Endodermal cell (in vitro differentiated cells): Measurements from ENCODE around the gene WBP1L. TPM values are rescaled to one million over a fixed set of nuclear protein-coding genes. Genes with fewer than 3 reads are reported as not detected.

ENCODE experiments used
- DNase-seq: peaks from one replicate; pipeline ENCODE4 v3.0.0-alpha.2; 2017
- H3K27ac ChIP-seq: 2 replicates; pipeline ENCODE4 v1.5.1; 2013; ENCODE audit warnings: mild to moderate bottlenecking, low read depth, low read length, moderate library complexity
- H3K27me3 ChIP-seq: 2 replicates; pipeline ENCODE4 v1.6.1; 2013; ENCODE audit warnings: mild to moderate bottlenecking, low read length, moderate library complexity; ENCODE audit not compliant: insufficient read depth, control insufficient read depth, poor library complexity, severe bottlenecking
- H3K36me3 ChIP-seq: 2 replicates; pipeline ENCODE4 v1.7.0; 2013; ENCODE audit warnings: mild to moderate bottlenecking, low read length, moderate library complexity; ENCODE audit not compliant: control insufficient read depth, insufficient read depth
- H3K4me1 ChIP-seq: one replicate; pipeline ENCODE4 v1.7.0; 2013; ENCODE audit warnings: low read length; ENCODE audit not compliant: control insufficient read depth, insufficient read depth
- H3K4me3 ChIP-seq: 2 replicates; pipeline ENCODE4 v1.5.1; 2013; ENCODE audit warnings: mild to moderate bottlenecking, low read length, moderate library complexity
- H3K9ac ChIP-seq: 2 replicates; pipeline ENCODE4 v1.6.1; 2013; ENCODE audit warnings: mild to moderate bottlenecking, low read length, moderate library complexity; ENCODE audit not compliant: poor library complexity, severe bottlenecking; ENCODE audit errors: extremely low read depth
- H3K9me3 ChIP-seq: 2 replicates; pipeline ENCODE4 v1.6.1; 2013; ENCODE audit warnings: mild to moderate bottlenecking, low read length, moderate library complexity; ENCODE audit not compliant: control insufficient read depth
- H3K27ac Mint-ChIP-seq: 2 replicates; pipeline ENCODE4 v1.8.0; 2020; ENCODE audit warnings: mixed read lengths
- H3K27me3 Mint-ChIP-seq: 2 replicates; pipeline ENCODE4 v1.8.0; 2021; ENCODE audit warnings: mild to moderate bottlenecking, mixed read lengths; ENCODE audit not compliant: insufficient read depth
- H3K36me3 Mint-ChIP-seq: 2 replicates; pipeline ENCODE4 v1.8.0; 2020; ENCODE audit warnings: low read depth, mixed read lengths
- H3K4me1 Mint-ChIP-seq: 2 replicates; pipeline ENCODE4 v1.8.0; 2020; ENCODE audit warnings: mixed read lengths
- H3K4me3 Mint-ChIP-seq: 2 replicates; pipeline ENCODE4 v1.8.0; 2020; ENCODE audit warnings: mild to moderate bottlenecking, moderate library complexity, mixed read lengths
- H3K9me3 Mint-ChIP-seq: 2 replicates; pipeline ENCODE4 v1.8.0; 2020; ENCODE audit warnings: mild to moderate bottlenecking, mixed read lengths
- WGBS, 2 experiments: methylation state at CpG; one replicate each; pipeline versions ENCODE4 v1.1.5 to v1.1.7; 2013; ENCODE audit warnings: missing lambda C conversion rate in 2 of 2, mixed read lengths in 1 of 2; ENCODE audit not compliant: insufficient coverage in 1 of 2, insufficient read length in 1 of 2; 5-methylcytosine and 5-hydroxymethylcytosine counted together
- total RNA-seq, 2 donors: library from RNA; stranded (reverse); fragmentation: NEBNext Ultra II Directional in 1 of 2; extraction: Animal tissue kit (Norgen Biotek cat#: 25700) in 1 of 2; gene quantifications; 2 replicates in 1 of 2; 3 replicates in 1 of 2; pipeline ENCODE4 v1.2.1, GENCODE V29; 2021
- TF ChIP-seq, protein P1 (sequence below): fragments of 200-600 bp; sonication (generic); conservative IDR thresholded peaks from 2 replicates; pipeline ENCODE4 v1.5.0; 2021; ENCODE audit warnings: antibody characterized with exemption, mild to moderate bottlenecking

WBP1L gene
- total RNA-seq, 2 donors from 2014 or later: 23.5 to 25.8 TPM

DNA sequence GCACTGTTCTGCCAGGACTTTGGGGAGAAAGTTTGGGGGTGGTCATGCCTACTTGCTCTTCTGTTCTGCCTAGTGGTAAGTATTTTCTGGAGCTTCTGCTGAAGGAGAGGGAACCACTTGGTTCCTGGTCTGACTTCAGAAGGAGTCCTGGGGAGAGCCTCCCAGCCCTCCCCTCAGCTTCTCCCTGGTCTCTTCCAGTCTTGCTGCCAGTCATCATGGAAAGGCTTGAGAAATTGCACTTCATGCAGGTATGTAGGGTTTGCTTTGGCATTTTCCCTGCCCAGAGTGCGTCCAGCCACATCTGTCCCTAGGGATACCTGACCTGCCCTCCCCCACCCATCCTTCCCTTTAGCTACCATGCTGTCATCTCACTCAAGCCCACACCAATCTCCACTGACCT lies 11.1 kb upstream of the WBP1L start:
- H3K36me3 ChIP-seq: peaks cover 58% of the 10 kb centered on the region
- no peak overlapping the region for H3K27ac Mint-ChIP-seq
- no peak overlapping the region for H3K4me3 Mint-ChIP-seq
- no peak overlapping the region for H3K4me3 ChIP-seq
- H3K9ac ChIP-seq: no peak overlapping the region
- no peaks in the 10 kb centered on the region for H3K9me3 ChIP-seq
- H3K27me3 ChIP-seq: no peaks in the 10 kb centered on the region
- no peaks in the 10 kb centered on the region for H3K4me1 ChIP-seq
- H3K27me3 Mint-ChIP-seq: no peaks in the 10 kb centered on the region
- TF ChIP-seq, protein P1, sequence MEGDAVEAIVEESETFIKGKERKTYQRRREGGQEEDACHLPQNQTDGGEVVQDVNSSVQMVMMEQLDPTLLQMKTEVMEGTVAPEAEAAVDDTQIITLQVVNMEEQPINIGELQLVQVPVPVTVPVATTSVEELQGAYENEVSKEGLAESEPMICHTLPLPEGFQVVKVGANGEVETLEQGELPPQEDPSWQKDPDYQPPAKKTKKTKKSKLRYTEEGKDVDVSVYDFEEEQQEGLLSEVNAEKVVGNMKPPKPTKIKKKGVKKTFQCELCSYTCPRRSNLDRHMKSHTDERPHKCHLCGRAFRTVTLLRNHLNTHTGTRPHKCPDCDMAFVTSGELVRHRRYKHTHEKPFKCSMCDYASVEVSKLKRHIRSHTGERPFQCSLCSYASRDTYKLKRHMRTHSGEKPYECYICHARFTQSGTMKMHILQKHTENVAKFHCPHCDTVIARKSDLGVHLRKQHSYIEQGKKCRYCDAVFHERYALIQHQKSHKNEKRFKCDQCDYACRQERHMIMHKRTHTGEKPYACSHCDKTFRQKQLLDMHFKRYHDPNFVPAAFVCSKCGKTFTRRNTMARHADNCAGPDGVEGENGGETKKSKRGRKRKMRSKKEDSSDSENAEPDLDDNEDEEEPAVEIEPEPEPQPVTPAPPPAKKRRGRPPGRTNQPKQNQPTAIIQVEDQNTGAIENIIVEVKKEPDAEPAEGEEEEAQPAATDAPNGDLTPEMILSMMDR: no peak
- peaks cover 62% of the 10 kb centered on the region for H3K36me3 Mint-ChIP-seq
- no peaks in the 10 kb centered on the region for H3K9me3 Mint-ChIP-seq
- WGBS, 2 experiments: 88% methylated on average over 1 of the region's 1 CpG; no CpG with 5 or more reads in 1 of the 2 experiments
- H3K4me1 Mint-ChIP-seq: no peaks in the 10 kb centered on the region
- H3K27ac ChIP-seq: no peak overlapping the region
- DNase-seq: no peak

DNA sequence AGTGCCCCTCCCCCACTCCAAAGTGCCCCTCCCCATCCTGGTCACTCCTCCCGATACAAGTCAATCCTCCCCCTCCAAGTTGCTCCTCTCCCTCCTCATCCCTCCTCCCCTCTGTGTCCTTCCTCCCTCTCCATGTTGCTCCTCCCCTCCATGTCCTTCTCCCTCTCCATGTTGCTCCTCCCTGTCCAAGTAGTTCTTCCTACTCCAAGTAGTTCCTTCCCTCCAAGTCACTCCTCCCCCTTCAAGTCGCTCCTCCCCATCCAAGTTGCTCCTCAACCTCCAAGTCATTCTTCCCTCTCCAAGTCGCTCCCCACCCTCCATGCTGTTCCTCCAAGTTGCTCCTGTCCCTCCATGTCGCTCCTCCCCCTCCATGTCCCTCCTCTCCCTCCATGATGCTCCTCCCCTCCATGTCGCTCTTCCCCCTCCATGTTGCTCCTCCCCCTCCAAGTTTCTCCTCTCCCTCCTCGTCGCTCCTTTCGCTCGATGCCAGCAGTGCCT lies 8.6 kb upstream of the WBP1L start:
- no peaks in the 10 kb centered on the region for H3K27me3 Mint-ChIP-seq
- DNase-seq: peak; percentile 68
- TF ChIP-seq, protein P1: no peak
- no peak overlapping the region for H3K4me3 Mint-ChIP-seq
- no peaks in the 10 kb centered on the region for H3K4me1 ChIP-seq
- H3K9me3 Mint-ChIP-seq: no peaks in the 10 kb centered on the region
- H3K9ac ChIP-seq: no peak overlapping the region
- H3K4me3 ChIP-seq: no peak overlapping the region
- no peaks in the 10 kb centered on the region for H3K27me3 ChIP-seq
- WGBS, 2 experiments: 76 to 86% methylated on average over 4 to 9 of the region's 9 CpGs
- H3K27ac ChIP-seq: no peak overlapping the region
- peak overlapping the region; percentile 70 for H3K27ac Mint-ChIP-seq
- H3K36me3 Mint-ChIP-seq: peaks cover 53% of the 10 kb centered on the region
- no peaks in the 10 kb centered on the region for H3K4me1 Mint-ChIP-seq
- H3K36me3 ChIP-seq: peaks cover 56% of the 10 kb centered on the region
- H3K9me3 ChIP-seq: no peaks in the 10 kb centered on the region

DNA sequence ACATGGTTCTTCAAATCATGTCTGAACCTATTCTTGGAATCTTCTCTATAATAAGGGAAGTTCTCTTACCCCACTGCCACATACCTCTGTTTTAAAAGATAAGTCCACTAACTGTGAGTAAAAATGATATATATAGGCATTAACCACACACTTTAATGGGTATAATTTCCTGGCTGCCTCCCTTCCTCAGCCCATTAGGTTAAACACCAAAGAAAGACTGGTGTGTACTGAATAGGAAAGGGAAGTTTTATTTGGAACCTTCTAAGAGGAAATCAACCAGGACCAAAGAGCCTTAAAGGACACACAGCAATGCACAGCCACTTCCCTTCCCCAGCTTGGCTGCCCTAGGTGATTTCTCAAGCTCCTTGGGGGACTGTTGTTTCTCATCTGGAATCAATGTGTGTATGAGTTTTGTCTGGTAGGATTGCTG lies 5.0 kb upstream of the WBP1L start:
- Histone ChIP-seq H3K27me3 (no peaks in the 10 kb centered on the region), H3K9me3 (no peaks in the 10 kb centered on the region), H3K4me1 (no peaks in the 10 kb centered on the region), H3K4me3 (no peak overlapping the region), H3K36me3 (peaks cover 32% of the 10 kb centered on the region), H3K9ac (no peak overlapping the region), H3K27ac (no peak overlapping the region)
- H3K27me3 Mint-ChIP-seq: peaks cover 7% of the 10 kb centered on the region
- H3K4me3 Mint-ChIP-seq: no peak overlapping the region
- H3K9me3 Mint-ChIP-seq: no peaks in the 10 kb centered on the region
- no peak for DNase-seq
- TF ChIP-seq, protein P1: no peak
- no peak overlapping the region for H3K27ac Mint-ChIP-seq
- H3K36me3 Mint-ChIP-seq: peaks cover 28% of the 10 kb centered on the region
- peaks cover 5% of the 10 kb centered on the region for H3K4me1 Mint-ChIP-seq
